Right kidney (tissue), 1 donor: ENCODE results near the gene TOP1.
"Not testable (repeated sequence)": the region's sequence is repeated elsewhere in the genome, so short reads cannot be mapped to it uniquely, and the experiment has no call there.

Experiments
- DNase-seq: peaks from one replicate; pipeline ENCODE4 v3.0.0-alpha.2; 2016

TOP1 gene

GRCh38 chr20:41094353-41095055 is 65.9 kb downstream of the TOP1 start:
- no peak for DNase-seq

- no peak for DNase-seq
Measured at GRCh38 chr20:41095110-41095969, 66.7 kb downstream of the TOP1 start.

DNA sequence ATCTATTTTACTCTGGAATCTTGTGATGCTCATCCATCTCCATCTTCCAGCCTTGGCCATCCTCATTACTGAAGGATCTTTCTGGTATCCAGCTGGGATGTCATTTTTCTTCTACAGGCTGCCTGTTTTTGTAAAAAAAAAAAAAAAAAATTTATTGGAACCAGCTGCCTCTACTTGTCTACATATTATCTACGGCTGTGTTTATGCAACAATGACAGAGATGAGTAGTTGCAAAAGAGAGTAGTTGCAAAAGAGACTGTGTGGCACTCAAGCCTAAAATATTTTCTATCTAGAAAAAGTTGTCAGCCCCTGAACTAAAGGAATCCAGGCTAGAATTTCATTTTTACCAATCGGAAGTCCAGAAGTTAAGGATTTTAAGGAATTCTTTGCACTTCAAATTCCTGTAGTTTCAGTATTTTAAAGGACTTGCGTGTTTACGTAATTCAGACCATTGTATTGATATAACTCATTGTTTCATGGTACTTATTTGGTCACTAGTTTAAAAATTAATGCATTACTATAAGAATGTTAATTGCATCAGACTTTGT is 70.2 kb downstream of the TOP1 start:
- no peak for DNase-seq

GRCh38 chr20:41100001-41100480 is 71.4 kb downstream of the TOP1 start:
- no peak for DNase-seq

- no peak for DNase-seq
Measured at GRCh38 chr20:41101660-41102059, 73.0 kb downstream of the TOP1 start.

GRCh38 chr20:41108531-41108930 is 79.9 kb downstream of the TOP1 start:
- DNase-seq: no peak

DNA sequence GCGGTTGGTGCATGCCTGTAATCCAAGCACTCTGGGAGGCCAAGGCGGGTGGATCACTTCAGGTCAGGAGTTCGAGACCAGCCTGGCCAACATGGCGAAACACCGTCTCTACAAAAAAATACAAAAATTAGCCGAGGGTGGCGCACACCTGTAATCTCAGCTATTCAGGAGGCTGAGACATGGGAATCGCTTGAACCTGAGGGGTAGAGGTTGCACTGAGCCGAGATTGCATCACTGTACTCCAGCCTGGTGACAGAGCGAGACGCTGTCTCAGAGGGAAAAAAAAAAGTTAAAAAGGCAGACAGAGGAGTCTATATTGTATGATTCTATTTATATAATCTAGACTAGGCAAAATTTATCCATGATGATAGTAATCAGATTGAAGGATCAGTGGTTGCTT is 81.4 kb downstream of the TOP1 start:
- no peak for DNase-seq

DNA sequence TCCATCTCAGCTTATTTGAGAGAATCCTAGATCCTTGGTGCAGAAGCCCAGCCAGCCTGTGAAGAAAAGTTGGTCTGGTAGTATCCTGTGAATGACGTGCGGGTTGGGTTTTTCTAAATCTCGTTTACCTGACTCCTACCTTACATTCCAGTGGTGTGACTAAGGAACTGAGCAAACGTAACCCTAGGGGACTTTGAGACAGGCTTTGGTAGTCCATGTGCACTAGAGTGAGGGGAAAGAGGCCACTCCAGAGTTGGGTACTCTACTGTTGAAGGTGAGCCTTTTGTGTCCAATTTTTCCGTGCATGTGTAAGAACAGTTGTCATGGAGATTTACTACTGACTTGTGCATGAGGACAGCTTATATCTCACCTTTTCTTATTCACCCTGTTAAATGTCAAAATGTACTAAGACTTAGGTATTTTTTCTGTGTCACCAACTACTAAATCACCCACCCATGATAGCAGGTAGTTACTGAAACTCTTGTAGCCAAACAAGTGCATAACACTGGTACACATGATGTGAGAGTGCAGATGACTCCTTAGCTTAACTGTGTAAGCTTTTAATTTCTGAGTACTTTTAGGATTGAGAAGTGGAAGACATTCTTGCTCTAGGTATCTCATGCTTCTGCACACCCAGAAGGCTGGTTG is 82.4 kb downstream of the TOP1 start:
- DNase-seq: no peak

- no peak for DNase-seq
Measured at GRCh38 chr20:41111578-41111951, 82.9 kb downstream of the TOP1 start.

DNA sequence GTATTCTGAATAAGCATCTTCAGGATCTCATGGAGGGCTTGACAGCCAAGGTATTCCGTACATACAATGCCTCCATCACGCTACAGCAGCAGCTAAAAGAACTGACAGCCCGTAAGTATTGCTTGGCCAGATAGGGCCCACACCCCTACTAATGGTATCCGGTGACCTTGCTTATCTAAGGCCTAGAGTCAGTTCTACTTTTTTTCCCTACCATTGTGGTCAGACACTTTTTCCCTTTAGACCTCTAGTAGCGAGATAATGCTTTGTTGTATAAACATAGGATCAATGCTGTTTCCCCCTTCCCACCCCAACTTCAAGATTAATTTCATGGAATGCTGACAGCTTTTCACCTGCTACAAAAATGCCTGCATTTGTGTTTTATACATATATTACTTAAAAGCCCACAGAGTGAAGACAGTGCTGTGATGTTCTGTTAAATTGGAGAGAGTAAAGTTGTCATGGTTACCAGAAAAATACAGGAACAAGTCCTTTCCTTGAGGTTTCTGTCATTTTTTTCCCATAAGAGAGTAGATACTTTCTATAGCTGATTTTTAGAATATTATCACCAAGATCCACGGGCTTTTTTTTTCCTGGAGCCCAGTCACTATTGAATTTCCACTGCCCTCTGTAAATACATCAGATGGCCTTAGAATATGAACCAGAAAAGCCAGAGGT is 87.8 kb downstream of the TOP1 start:
- DNase-seq: no peak

- DNase-seq: not testable (repeated sequence)
Measured at GRCh38 chr20:41118159-41118558, 89.5 kb downstream of the TOP1 start.

- DNase-seq: no peak
Measured at GRCh38 chr20:41118632-41119031, 90.0 kb downstream of the TOP1 start.

- DNase-seq: no peak
Measured at GRCh38 chr20:41119614-41120561, 91.3 kb downstream of the TOP1 start.

- no peak for DNase-seq
Measured at GRCh38 chr20:41121399-41121798, 92.8 kb downstream of the TOP1 start.

- no peak for DNase-seq
Measured at GRCh38 chr20:41123631-41124030, 95.0 kb downstream of the TOP1 start.

DNA sequence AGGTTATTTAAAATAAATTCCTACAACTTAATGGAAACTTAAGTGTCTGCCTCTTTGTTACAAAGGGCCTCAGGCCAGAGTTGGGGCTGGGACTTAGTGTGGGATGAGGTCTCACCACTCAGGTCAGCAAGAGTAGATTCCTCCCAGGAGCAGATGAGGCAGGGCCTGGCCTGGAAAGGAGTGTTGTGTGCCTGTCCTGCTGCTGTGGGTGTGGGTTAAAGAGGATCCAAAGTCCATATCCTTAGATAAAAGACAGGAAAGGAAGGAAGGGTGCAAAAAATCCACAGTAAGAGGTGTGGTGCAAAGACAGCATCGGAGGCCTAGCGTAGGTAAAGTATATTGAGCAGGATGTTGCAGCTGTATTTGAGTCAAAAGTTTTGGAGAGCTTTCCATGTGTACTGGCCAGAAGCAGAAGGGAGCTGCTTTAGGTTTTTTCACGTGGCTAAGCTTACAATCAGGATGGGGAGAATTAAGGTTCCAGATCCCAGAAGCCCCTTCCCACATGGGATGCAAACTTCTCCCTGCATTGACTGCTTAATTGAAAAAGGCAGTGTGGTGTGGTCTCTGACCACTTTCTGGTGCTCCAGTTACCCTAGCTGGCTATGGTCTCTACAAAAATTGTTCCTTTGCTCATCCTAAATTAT is 96.0 kb downstream of the TOP1 start:
- DNase-seq: no peak

GRCh38 chr20:41125530-41126457 is 97.2 kb downstream of the TOP1 start:
- DNase-seq: no peak

DNA sequence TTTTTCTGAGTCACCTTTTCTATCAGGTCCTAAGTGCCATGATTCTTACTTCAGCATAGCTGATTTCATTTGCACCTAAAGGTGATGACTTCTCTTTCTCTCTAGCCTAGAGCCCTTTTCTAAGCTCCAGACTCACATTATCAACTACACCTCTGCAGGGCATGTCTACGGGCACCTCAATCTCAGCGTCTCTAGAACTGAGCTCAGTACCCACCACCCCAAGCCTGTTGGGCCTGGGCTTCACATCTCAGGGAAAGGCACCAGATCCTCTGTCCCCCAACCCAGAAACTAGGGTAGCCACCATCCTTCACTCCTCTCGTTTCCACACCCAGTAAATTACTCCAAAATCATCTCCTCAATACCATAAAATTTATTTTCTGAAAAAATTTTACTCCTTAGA is 98.1 kb downstream of the TOP1 start:
- DNase-seq: no peak

GRCh38 chr20:41128317-41128716 is 99.7 kb downstream of the TOP1 start:
- DNase-seq: not testable (repeated sequence)
